ENCODE measurements around the gene IGF2.

The IGF2 gene

GRCh38 chr11:2090172-2091111 is 48.7 kb downstream of the IGF2 start:
- DNase-seq, result no peak

- no peak for DNase-seq
Measured at GRCh38 chr11:2089536-2090165, 49.5 kb downstream of the IGF2 start.

DNA sequence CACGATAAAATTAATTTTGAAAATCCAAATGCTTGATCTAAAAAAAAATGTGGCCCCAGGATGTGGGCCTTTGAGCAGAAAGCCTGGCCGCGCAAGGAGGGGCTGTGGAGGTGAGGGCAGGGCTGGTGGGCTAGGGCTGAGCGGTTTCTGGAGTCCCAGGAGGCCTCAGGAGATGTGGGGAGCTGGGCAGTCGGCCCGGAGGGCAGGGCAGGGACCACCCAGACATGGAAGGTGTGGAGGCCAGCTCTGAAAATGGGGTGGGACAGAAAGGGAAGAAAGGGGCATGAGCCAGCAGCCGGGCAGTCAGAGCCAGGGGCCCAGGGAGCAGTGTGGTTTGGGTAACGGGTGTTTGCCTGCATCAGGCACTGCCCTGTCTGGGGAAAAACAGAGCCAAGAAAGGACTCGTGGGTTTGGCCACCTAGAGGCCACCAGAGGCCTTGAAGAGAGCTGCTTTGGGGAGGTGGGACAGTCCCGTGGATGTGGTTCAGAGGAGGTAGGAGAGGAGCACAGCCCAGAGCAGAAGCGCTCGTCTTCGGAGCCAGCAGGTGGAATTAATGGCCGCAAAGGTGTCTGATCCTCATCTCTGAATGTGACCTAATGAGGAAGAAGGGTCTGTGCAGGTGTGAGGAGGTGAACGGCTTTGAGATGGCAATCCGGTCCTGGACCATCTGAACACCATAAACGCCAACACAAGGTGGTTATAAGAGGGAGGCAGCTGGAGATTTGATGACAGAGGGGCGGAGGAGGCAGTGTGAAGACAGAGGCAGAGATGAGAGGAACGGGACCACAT is 50.2 kb downstream of the IGF2 start:
- no peak for DNase-seq

GRCh38 chr11:2088284-2088683 is 50.9 kb downstream of the IGF2 start:
- no peak for DNase-seq

GRCh38 chr11:2086239-2087040 is 52.7 kb downstream of the IGF2 start:
- DNase-seq, result no peak

DNA sequence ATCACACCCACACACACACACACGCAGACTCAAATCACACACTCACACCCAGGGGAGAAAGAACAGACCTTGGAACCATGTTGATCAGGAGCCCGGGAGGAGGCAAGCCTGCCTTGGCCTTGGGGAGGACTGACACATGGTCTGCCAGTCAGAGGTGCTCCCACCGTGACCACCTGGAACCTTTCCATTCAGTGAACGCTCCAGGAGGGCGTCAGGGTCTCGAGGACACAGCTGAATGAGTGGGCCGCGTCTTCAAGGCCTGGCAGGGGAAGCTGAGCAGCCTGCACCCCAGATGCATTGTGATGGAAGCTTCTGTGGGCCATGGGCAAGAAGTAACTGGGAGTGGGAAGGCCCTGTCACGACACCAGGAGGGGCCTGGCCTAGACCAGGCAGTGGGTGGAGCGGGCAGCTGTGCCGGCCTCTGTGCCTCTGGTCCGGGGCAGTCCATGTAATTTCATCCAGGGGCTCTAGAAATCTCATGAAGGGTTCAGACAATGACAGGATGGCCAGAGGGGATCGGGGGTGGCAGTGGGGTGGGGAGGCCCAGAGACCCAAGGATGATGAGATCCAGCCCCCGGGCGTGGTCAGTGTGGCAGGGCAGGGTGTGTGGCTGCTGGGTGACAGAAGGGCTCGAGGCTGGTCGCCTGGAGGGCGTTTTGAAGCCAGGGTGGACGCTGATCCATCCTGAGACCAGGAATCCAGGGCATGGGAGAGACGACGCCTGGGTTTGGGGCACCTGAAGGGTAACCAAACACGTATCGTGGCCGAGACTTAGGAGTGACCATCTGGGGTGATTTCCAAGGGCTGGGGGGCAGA is 53.7 kb downstream of the IGF2 start:
- DNase-seq, result no peak

- DNase-seq, result no peak
Measured at GRCh38 chr11:2084721-2085120, 54.5 kb downstream of the IGF2 start.
